Stimulated activated CD8-positive, alpha-beta memory T cell treated with anti-CD3 and anti-CD28 coated beads, Interleukin-12 subunit alpha, Interleukin-12 subunit beta, amount 100 ng/mL, for 24 hours (primary cell): ENCODE measurements around the gene SERINC1.
A peak's percentile ranks its signal among the peaks of the same experiment; 100 is the strongest.
"Not testable (repeated sequence)": the region's sequence is repeated elsewhere in the genome, so short reads cannot be mapped to it uniquely, and the experiment has no call there.

ENCODE experiments used
- DNase-seq: peaks from one replicate; pipeline ENCODE4 v3.0.0-alpha.2; 2020; ENCODE audit errors: extremely low read depth

Gene SERINC1

GRCh38 chr6:122471107-122472021, at the start of gene SERINC1:
SERINC1 (minus strand) TSS chr6:122471807; CDS start chr6:122471737, 70 bp downstream.
- peak; percentile 80 for DNase-seq

- DNase-seq: no peak
These were observed 39.8 kb upstream of the SERINC1 start for GRCh38 chr6:122511193-122511924.

- DNase-seq: not testable (repeated sequence)
These were observed 33.6 kb upstream of the SERINC1 start for GRCh38 chr6:122505170-122505569.

- no peak for DNase-seq
These were observed 29.9 kb upstream of the SERINC1 start for GRCh38 chr6:122501475-122501874.

GRCh38 chr6:122495612-122496011, 24.0 kb upstream of the SERINC1 start:
- DNase-seq: no peak

- no peak for DNase-seq
These were observed 23.2 kb upstream of the SERINC1 start for GRCh38 chr6:122494665-122495272.

- DNase-seq: peak; percentile 15
These were observed 20.4 kb upstream of the SERINC1 start for GRCh38 chr6:122491919-122492555.

GRCh38 chr6:122490607-122491006, 19.0 kb upstream of the SERINC1 start:
- DNase-seq: no peak

- no peak for DNase-seq
These were observed 13.2 kb upstream of the SERINC1 start for GRCh38 chr6:122484760-122485159.

- DNase-seq: no peak
These were observed 11.1 kb upstream of the SERINC1 start for GRCh38 chr6:122482750-122483080.

GRCh38 chr6:122476131-122476530, 4.5 kb upstream of the SERINC1 start:
- no peak for DNase-seq

- DNase-seq: no peak
These were observed 374 bp upstream of the SERINC1 start for GRCh38 chr6:122472022-122472340.

GRCh38 chr6:122461885-122462284, 9.7 kb downstream of the SERINC1 start:
- no peak for DNase-seq

- not testable (repeated sequence) for DNase-seq
These were observed 11.7 kb downstream of the SERINC1 start for GRCh38 chr6:122459865-122460416.

GRCh38 chr6:122459240-122459639, 12.4 kb downstream of the SERINC1 start:
- no peak for DNase-seq

GRCh38 chr6:122458087-122458486, 13.5 kb downstream of the SERINC1 start:
- DNase-seq: no peak

- DNase-seq: not testable (repeated sequence)
These were observed 16.5 kb downstream of the SERINC1 start for GRCh38 chr6:122455116-122455515.

- DNase-seq: no peak
These were observed 16.9 kb downstream of the SERINC1 start for GRCh38 chr6:122454673-122455072.

GRCh38 chr6:122452509-122452908, 19.1 kb downstream of the SERINC1 start:
- no peak for DNase-seq

GRCh38 chr6:122449069-122449468, 22.5 kb downstream of the SERINC1 start:
- no peak for DNase-seq

GRCh38 chr6:122445274-122445673, 26.3 kb downstream of the SERINC1 start:
- no peak for DNase-seq

- DNase-seq: no peak
These were observed 32.6 kb downstream of the SERINC1 start for GRCh38 chr6:122438975-122439374.
